Right lobe of liver (tissue), 4 donors: ENCODE data around the gene PSD4.

Experiments used
- POLR2A ChIP-seq: fragments of 450-650 bp; IDR thresholded peaks from one replicate; pipeline ENCODE4 v1.6.1; 2017; ENCODE audit warnings: antibody characterized with exemption, mild to moderate bottlenecking
- TF ChIP-seq, protein P1 (sequence below), 4 donors: fragments of 200-600 bp in 3 of 4; fragments of 450-650 bp in 1 of 4; IDR thresholded peaks; one replicate each; pipeline versions ENCODE4 v1.5.1 to v1.8.0; 2016 to 2022; ENCODE audit warnings: antibody characterized with exemption in 4 of 4, mild to moderate bottlenecking in 2 of 4
- donor health status: DM: no; HTN: no; CAD: no.
- donor health status: DM: no; HTN: no; CAD: no.
- donor health status: DM: no; HTN: yes; CAD: no.

DNA sequence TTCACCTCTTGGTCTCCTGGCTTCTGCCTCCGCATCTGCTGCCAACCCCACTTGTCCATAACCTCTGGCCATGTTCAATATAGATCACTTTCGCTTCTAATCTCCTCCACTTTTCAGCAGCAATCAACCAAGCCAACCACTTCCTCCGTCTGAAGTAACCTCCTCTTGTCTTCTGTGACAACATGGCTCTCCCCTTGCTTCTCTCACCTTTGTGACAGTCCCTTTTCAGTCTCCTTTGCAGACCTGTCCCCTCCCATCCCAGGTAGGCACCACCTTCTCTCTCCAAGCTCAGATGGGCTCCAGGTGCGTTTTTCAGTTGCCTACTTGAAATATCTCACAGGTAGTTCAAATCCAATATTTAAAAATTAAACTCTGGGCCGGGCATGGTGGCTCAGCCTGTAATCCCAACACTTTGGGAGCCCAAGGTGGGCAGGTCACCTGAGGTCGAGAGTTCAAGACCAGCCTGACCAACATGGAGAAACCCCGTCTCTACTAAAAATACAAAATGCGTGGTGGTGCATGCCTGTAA is 4.7 kb upstream of the PSD4 start:
- TF ChIP-seq, protein P1, sequence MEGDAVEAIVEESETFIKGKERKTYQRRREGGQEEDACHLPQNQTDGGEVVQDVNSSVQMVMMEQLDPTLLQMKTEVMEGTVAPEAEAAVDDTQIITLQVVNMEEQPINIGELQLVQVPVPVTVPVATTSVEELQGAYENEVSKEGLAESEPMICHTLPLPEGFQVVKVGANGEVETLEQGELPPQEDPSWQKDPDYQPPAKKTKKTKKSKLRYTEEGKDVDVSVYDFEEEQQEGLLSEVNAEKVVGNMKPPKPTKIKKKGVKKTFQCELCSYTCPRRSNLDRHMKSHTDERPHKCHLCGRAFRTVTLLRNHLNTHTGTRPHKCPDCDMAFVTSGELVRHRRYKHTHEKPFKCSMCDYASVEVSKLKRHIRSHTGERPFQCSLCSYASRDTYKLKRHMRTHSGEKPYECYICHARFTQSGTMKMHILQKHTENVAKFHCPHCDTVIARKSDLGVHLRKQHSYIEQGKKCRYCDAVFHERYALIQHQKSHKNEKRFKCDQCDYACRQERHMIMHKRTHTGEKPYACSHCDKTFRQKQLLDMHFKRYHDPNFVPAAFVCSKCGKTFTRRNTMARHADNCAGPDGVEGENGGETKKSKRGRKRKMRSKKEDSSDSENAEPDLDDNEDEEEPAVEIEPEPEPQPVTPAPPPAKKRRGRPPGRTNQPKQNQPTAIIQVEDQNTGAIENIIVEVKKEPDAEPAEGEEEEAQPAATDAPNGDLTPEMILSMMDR (IDR thresholded peaks at IDR 0.05): no peak
- no peak for TF ChIP-seq POLR2A
